Neural crest cell (in vitro differentiated cells): ENCODE measurements around the gene OR13D1. TPM values are rescaled to one million over a fixed set of nuclear protein-coding genes. Genes with fewer than 3 reads are reported as not detected.

ENCODE experiments used
- DNase-seq: peaks from one replicate; pipeline ENCODE4 v3.0.0; 2021; ENCODE audit warnings: low read depth, mixed read lengths, low spot score
- H3K27ac Mint-ChIP-seq: one replicate; pipeline ENCODE4 v1.8.0; 2021; ENCODE audit warnings: mild to moderate bottlenecking, mixed read lengths; ENCODE audit not compliant: unreplicated experiment
- H3K27me3 Mint-ChIP-seq: 2 replicates; pipeline ENCODE4 v1.8.0; 2021; ENCODE audit warnings: low read depth, mild to moderate bottlenecking, mixed read lengths
- H3K36me3 Mint-ChIP-seq: 2 replicates; pipeline ENCODE4 v1.8.0; 2021; ENCODE audit warnings: low read depth, mild to moderate bottlenecking, mixed read lengths
- H3K4me1 Mint-ChIP-seq: 2 replicates; pipeline ENCODE4 v1.8.0; 2021; ENCODE audit warnings: mixed read lengths
- H3K4me3 Mint-ChIP-seq: one replicate; pipeline ENCODE4 v1.8.0; 2021; ENCODE audit warnings: mild to moderate bottlenecking, mixed read lengths
- H3K9me3 Mint-ChIP-seq: 2 replicates; pipeline ENCODE4 v1.8.0; 2021; ENCODE audit warnings: mixed read lengths
- total RNA-seq: library from RNA; stranded (reverse); gene quantifications from 2 replicates; pipeline ENCODE4 v1.2.1, GENCODE V29; 2021
- TF ChIP-seq, protein P1 (sequence below): fragments of 200-600 bp; sonication (generic); conservative IDR thresholded peaks from 2 replicates; pipeline ENCODE4 v1.5.0; 2021; ENCODE audit warnings: antibody characterized with exemption, mild to moderate bottlenecking

OR13D1 gene
- total RNA-seq, 1 donor from 2014 or later: not detected

- H3K36me3 Mint-ChIP-seq: no peaks in the 10 kb centered on the region
- TF ChIP-seq, protein P1, sequence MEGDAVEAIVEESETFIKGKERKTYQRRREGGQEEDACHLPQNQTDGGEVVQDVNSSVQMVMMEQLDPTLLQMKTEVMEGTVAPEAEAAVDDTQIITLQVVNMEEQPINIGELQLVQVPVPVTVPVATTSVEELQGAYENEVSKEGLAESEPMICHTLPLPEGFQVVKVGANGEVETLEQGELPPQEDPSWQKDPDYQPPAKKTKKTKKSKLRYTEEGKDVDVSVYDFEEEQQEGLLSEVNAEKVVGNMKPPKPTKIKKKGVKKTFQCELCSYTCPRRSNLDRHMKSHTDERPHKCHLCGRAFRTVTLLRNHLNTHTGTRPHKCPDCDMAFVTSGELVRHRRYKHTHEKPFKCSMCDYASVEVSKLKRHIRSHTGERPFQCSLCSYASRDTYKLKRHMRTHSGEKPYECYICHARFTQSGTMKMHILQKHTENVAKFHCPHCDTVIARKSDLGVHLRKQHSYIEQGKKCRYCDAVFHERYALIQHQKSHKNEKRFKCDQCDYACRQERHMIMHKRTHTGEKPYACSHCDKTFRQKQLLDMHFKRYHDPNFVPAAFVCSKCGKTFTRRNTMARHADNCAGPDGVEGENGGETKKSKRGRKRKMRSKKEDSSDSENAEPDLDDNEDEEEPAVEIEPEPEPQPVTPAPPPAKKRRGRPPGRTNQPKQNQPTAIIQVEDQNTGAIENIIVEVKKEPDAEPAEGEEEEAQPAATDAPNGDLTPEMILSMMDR: peak; percentile 87
- DNase-seq: peak; percentile 24
These were observed 49.2 kb downstream of the OR13D1 start for GRCh38 chr9:104743376-104743985.

More at GRCh38 chr9:104743376-104743985, 49.2 kb downstream of the OR13D1 start:
- peaks cover 11% of the 10 kb centered on the region for H3K4me1 Mint-ChIP-seq
- H3K27ac Mint-ChIP-seq: no peak overlapping the region
- no peaks in the 10 kb centered on the region for H3K9me3 Mint-ChIP-seq
- H3K4me3 Mint-ChIP-seq: peak overlapping the region; percentile 56
- peaks cover 33% of the 10 kb centered on the region for H3K27me3 Mint-ChIP-seq

Other genes with a start within 250 kb of the OR13D1 start
- not detected in 2 replicates for gene OR13F1, start 190.3 kb upstream of the OR13D1 start, total RNA-seq
- not detected in 2 replicates for gene OR13C4, start 167.3 kb upstream of the OR13D1 start, total RNA-seq
- gene OR13C3, start 157.7 kb upstream of the OR13D1 start, total RNA-seq: not detected in 2 replicates
- not detected in 2 replicates for gene OR13C8, start 125.3 kb upstream of the OR13D1 start, total RNA-seq
- gene OR13C5, start 95.1 kb upstream of the OR13D1 start, total RNA-seq: not detected in 2 replicates
- not detected in 2 replicates for gene OR13C2, start 88.9 kb upstream of the OR13D1 start, total RNA-seq
- not detected in 2 replicates for gene OR13C9, start 76.3 kb upstream of the OR13D1 start, total RNA-seq
- gene NIPSNAP3A, start 53.2 kb downstream of the OR13D1 start, total RNA-seq: 14.6 and 14.9 TPM in 2 replicates
- 3.8 TPM in 2 replicates for gene NIPSNAP3B, start 69.6 kb downstream of the OR13D1 start, total RNA-seq
- gene ABCA1, start 233.6 kb downstream of the OR13D1 start, total RNA-seq: 6.5 and 6.8 TPM in 2 replicates